HFF-Myc (cell line): ENCODE results near the gene ARID3A.

Experiments
- DNase-seq: peaks from one replicate; pipeline ENCODE4 v3.0.0-alpha.2; 2011; ENCODE audit warnings: low read depth; ENCODE audit errors: extremely low read depth
- H3K4me3 ChIP-seq: replicated peaks from 2 replicates; pipeline ENCODE4 v1.5.1; 2011; ENCODE audit warnings: low read depth, mild to moderate bottlenecking, control low read depth, low read length
- CTCF ChIP-seq: IDR thresholded peaks from 2 replicates; pipeline ENCODE4 v1.5.1; 2012; ENCODE audit warnings: mild to moderate bottlenecking, low read depth, low read length, control low read depth; ENCODE audit errors: missing control alignments

ARID3A gene

GRCh38 chr19:995051-995827, 69.4 kb downstream of the ARID3A start:
- DNase-seq, result no peak
- no peak for TF ChIP-seq CTCF
- no peak overlapping the region for H3K4me3 ChIP-seq

- DNase-seq, result no peak
- TF ChIP-seq CTCF, result no peak
- no peak overlapping the region for H3K4me3 ChIP-seq
These were observed 70.4 kb downstream of the ARID3A start for GRCh38 chr19:996051-996838.

GRCh38 chr19:998064-998463, 72.2 kb downstream of the ARID3A start:
- TF ChIP-seq CTCF, result no peak
- no peak overlapping the region for H3K4me3 ChIP-seq
- DNase-seq, result no peak

GRCh38 chr19:999379-999719, 73.5 kb downstream of the ARID3A start:
- TF ChIP-seq CTCF, result no peak
- H3K4me3 ChIP-seq, result no peak overlapping the region
- DNase-seq, result no peak

- peak; percentile 53 for TF ChIP-seq CTCF
- DNase-seq, result no peak
These were observed 74.3 kb downstream of the ARID3A start, which contains the start of gene GRIN3B for GRCh38 chr19:1000095-1000494. Gene GRIN3B (plus strand): TSS chr19:1000419. CDS start chr19:1000438, 19 bp downstream.

GRCh38 chr19:1000591-1001537, 75.0 kb downstream of the ARID3A start:
- no peak overlapping the region for H3K4me3 ChIP-seq

More at GRCh38 chr19:1000095-1000494, 74.3 kb downstream of the ARID3A start, which contains the start of gene GRIN3B:
- no peak within 1 kb of the TSS for H3K4me3 ChIP-seq

More at GRCh38 chr19:1000591-1001537, 75.0 kb downstream of the ARID3A start:
- TF ChIP-seq CTCF, result no peak
- DNase-seq, result no peak
